NCI-H2107 treated with DMSO at 0.1 percent for 48 hours (cell line): ENCODE results near the gene DACH1.

Experiments
- DNase-seq: peaks from one replicate; lab custom pipeline; 2025; ENCODE audit not compliant: unreplicated experiment; lab: John Stamatoyannopoulos, UW

Gene DACH1

GRCh38 chr13:71830736-71831135 is 36.3 kb downstream of the DACH1 start:
- DNase-seq: no peak

DNA sequence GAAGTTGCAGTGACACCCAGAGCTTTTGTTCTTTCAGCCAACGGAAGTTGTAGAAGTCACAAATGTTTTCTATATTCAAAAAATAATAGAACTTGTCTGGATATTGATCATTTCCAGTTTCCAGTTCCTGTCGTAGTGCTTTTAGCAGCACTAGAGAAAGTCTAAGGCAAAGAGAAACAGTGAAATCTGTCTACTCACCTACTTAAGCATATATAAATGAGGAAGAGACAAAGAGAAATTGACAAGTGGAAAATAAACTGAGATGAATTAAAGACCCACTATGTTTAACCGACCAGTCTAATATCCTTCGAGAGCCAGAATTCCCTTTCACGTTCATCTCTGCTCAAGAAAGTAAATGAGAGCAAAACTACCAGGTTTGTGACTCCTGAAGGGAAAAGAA is 36.7 kb downstream of the DACH1 start:
- no peak for DNase-seq

DNA sequence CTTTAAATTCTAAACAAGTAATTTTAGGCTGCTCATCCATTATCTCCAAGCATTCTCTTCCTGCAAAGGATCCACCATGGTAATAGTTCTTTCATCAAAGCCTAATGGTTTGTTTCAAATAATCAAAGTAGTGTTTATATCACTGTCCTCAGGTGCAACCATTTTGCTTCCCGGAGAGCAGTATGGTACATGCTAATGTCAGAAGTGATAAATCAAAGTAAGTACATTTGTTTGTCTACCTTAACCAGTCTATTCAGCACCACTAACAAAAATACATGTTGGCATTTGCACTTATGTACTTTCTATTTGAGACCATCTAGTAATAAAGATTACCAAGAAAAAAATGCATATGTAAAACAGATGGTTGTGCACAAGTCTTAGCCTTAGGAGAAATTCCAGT is 37.5 kb downstream of the DACH1 start:
- DNase-seq: no peak

- DNase-seq: no peak
These were observed 38.4 kb downstream of the DACH1 start for GRCh38 chr13:71828564-71828963.

DNA sequence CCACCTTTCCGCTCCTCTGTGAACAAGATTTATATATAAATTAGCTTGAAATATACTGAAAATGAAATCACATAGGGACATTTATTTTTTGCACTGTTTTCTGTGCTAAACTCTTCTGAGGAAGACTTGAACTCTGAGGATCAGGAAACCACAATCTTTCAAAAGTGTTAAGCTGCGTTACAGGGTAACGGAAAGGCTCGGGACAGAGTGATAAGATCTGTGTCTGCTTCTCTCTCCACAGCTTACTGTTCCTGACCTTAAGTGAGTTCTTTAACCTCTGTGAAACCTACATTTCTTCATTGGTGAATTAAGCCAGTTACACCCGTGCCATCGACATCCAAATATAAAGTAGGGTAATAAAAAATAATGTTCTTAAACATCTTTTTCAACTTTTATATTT is 38.9 kb downstream of the DACH1 start:
- no peak for DNase-seq

DNA sequence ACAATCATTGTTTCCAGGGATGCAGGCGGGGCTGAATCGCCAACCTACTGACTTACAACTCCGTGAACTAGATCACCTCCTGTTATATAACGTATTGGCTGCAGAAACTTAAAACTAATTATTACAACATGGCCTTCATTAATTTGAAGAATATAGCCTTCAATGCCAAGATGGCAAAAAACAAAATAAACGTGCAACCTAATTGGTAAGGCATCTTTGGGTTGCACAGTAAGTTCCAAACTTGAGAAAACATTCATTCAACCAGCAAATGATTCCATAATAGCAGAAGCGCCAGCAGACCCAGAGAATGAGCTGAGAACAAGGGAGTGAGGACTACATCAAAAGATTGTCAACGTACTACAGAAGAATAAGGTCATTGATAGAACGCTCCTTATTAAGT is 39.8 kb downstream of the DACH1 start:
- no peak for DNase-seq

DNA sequence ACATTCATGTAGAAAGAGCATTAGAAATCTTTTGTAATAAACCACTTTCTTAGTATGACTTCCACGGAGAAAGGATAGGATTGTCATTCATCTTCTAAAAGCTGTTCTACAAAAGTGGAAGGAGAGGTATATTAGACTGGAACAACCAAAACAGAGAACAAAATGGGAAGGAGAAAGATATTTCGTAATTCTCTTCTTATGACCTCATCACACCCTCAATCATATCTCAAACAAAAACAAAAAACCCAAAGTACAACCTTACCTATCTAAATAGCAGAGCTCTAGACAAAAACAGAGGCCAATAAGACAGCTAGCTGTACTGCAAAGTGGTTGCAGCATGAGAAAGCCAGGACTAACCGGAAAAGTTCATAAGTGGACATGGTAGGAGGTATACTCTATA is 46.3 kb downstream of the DACH1 start:
- no peak for DNase-seq

- no peak for DNase-seq
These were observed 49.7 kb downstream of the DACH1 start for GRCh38 chr13:71817335-71817734.

DNA sequence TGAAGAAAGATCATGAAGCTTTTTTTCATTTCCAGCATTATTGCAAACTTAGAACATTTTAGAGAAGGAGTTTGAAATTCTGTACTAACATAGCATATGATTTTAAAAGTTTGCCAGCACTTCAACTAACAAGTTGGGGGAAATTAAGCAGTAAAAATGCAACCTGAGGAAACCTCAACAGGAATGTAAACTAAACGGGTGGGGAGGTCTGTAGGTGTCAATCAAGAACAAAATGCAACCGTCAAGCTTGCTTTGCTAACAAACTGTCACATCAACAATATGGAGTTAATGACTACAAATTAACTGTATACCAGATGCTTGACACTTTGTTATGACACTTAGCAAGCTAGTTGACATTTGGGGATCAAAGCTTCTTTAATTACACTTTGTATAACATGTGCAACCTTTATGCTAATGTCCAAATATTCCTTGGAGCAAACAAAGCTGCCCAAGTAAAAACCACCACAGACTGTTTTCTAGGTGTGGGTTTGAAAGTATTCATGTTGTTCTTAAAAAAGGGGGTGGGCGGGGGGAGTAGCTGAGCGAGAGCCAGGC is 52.1 kb downstream of the DACH1 start:
- DNase-seq: no peak

DNA sequence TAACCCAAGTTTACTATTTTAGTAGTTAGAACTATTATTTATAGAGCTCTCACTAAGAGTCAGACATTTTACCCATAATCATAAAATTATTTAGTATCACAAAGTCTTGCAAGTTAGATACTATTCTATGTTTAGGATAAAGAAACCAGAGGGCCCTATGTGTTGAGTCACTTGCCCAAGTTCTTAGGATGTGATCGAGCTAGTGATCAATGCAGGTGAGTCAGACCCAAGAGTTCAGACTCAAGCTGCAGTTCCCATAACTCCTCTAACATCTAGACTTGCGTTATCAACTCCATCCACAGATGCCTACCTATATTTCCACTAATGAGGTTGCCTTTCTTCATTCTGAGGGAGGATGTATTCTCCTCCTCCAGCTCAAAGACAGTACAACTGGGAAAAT is 53.8 kb downstream of the DACH1 start:
- DNase-seq: no peak

- DNase-seq: no peak
These were observed 55.7 kb downstream of the DACH1 start for GRCh38 chr13:71811344-71811743.

DNA sequence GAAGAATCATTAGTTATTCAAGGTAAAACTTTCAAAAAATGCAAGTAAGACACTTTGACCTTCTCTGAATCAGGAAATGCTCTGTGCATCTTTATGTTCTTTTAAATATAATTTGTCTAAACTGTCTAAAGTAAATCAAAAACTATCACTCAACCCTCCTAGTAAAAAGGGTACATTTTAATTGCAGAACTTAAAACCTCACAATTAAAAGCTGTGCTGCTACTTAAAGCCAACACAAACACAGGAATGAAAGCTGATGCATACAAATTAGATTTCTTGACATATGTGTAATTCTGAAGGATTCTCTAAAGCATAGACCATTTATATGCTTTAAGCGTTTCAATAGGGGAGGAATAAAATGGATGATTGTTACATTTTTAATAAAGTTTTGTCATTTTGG is 58.3 kb downstream of the DACH1 start:
- DNase-seq: no peak

GRCh38 chr13:71806886-71807285 is 60.1 kb downstream of the DACH1 start:
- DNase-seq: no peak

DNA sequence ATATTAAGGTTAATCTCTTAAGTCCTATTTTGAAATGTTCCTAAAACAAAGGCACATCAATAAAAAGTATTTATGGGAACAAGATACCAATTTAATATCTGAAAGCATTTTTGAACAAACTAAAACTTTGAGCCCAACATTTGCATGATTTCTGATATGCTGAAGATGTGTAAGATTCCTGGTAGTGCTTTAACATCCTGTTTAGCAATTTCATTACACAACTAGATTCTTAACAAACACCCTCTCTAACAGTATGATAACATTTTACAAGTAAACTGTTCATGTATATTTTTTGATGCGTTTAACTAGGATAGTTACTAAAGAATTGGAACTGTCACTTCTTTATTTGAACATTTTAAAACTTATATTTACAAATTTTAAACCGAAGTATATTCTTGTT is 63.9 kb downstream of the DACH1 start:
- DNase-seq: no peak

- peak; percentile 70 for DNase-seq
These were observed 65.2 kb downstream of the DACH1 start for GRCh38 chr13:71801781-71802180.

DNA sequence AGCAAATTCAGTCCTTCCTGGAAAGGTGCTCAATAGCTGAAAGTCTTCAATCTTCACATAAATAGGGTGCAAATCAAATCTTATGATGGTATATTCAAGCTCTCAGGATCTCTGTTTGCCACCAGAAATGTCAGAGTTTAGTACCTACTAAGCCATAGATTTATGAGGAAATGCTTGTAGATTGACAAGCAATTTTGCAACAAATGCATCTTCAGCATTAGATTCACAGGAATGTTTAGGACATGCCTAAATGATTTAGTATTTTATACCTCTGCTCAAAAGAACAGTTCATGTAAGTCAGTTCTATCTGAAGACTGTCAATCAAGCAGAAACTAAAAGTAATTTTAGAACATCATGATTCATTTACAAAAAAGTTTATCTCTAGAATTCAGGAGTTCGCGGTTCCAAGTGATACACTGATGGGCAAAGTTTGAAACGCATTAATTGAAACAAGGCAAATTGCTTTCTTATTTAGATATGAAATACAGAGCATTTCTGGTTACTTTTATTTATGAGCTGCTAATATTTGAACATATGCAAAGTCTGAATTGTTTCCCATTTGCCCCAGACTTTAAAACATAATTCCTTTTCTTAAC is 65.7 kb downstream of the DACH1 start:
- DNase-seq: no peak

DNA sequence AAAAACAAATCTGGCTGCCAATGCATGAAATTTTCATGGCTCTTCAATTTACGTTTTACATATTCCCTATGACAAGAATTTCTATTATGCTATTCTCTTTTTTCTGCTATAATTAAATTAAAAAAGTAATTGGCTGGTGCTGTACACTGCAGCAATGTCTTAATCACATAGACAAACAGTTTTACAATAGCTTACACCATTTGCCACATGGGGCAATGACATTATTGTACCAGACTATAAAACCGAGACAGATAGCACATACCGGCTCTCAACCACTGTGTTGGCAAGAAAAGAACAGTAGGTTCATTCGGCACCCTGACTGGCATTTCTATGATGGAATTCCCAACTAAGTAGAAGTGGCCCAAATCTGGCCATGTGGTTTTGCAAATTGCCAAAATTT is 67.7 kb downstream of the DACH1 start:
- DNase-seq: no peak

GRCh38 chr13:71798707-71799106 is 68.3 kb downstream of the DACH1 start:
- DNase-seq: no peak

DNA sequence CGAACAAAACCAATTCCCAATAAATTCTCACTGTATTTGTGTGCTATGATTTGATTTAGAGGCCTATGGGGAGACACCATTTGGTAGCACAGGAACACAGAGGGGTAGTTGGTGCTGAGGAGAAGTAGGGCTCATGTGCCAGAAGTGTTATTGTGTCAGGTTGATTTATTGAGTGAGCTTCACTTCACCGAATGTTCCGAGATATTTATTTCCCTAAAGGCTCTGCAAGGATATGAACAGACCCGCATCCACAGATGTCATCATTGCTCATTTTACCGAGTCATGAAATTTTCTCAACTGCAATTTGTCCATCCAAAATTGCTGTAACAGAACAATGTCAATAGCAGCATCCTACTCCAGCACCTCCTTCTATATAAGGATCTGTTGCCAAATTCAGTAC is 69.5 kb downstream of the DACH1 start:
- no peak for DNase-seq

DNA sequence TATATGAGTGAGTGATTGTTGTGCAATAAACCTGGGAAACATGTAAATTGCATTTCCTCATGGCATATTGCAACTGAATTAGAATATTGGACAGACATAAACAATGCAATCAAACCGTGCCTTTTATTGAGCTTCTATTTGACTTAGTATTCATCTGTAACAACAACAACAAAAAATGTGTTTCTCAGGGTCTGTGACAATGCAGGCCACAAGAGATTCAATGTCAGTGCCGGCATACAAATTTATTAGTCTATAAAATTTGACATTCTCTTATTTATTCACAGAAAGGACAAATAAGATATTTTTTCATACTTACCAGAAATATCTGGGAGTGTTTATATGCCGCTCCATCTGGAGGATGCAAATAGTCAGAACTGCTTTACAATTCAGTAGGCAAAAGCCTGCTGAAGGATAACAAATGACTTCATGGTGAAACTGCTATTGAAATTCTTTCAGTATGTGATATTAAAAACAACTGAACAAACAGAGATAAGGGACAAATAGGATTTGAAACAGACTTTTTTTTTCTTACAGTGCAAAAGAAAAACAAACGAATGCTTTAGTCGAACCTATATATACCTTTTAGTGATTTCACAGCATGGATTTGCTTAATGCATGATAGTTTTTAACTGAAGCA is 77.2 kb downstream of the DACH1 start:
- DNase-seq: no peak

DNA sequence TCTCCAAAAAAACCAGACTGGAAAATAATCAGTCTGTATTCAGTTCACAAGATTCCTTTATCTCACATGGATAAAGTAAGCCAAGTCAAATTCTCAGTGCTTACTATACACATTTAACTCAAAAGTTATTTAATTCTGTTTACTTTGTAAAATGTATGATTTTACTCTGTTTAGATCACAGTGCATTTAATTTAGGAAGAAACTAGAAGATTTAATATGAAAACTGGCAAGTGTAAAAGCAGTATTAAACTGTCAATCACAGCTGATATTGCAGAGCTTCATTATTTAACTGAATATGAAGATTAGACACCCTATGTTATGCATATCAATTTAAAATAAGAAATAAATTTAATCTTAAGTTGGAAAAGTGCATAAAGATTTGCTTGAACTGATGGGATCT is 78.0 kb downstream of the DACH1 start:
- DNase-seq: no peak

GRCh38 chr13:71787414-71787813 is 79.6 kb downstream of the DACH1 start:
- DNase-seq: no peak

DNA sequence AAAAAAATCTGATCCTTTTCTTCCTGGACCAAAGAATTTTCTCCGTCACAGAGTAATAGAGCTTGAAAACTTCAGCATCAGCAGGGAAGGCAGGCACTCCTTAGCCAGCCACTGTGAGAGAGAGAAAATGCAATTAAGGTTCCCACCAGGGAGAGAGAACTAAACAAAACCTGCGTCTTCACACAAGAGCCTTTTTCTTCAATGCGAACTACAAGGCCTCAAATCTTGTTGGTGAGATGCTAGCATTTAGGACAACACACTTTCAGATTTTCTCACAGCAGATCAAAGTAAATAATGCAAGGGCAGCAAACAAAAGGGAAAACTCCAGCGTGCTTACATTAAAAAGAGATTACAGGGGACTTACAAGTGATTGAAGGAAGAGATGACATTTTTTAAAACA is 80.1 kb downstream of the DACH1 start:
- DNase-seq: no peak
